COR-L47 (cell line): Measurements from ENCODE around the gene ODAD3.

ENCODE experiments used
- DNase-seq: peaks from one replicate; lab custom pipeline; 2025; lab: John Stamatoyannopoulos, UW

The ODAD3 gene

DNA sequence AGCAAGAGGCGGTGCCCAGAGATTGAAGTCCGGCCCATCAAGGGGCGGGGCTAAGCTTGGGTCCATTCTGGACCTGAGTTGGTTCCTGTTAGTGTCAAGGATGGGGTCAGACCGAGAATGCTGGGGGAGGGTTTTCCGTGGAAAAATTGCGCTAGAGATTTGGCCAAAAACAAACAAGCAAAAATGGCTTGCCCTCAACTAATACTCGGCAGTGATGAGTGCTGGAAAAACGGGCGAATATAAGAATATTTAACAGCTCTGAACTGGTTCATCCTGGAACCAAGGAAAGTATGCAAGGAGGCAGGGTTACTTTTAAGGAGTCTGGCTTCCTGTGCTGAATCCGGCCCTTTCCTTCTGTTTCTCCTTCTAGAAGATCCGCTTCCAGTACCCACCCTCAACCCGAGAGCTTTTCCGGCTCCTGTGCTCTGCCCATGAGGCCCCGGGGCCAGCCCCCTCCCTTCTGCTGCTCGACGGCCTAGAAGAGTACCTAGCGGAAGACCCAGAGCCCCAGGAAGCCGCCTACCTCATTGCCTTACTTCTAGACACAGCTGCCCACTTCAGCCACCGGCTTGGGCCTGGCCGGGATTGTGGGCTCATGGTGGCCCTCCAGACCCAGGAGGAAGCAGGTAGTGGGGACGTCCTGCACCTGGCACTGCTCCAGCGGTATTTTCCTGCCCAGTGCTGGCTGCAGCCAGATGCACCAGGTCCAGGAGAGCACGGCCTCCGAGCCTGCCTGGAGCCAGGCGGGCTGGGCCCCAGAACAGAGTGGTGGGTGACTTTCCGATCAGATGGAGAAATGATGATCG, 59.6 kb downstream of the ODAD3 start:
- DNase-seq, result peak; percentile 18

DNA sequence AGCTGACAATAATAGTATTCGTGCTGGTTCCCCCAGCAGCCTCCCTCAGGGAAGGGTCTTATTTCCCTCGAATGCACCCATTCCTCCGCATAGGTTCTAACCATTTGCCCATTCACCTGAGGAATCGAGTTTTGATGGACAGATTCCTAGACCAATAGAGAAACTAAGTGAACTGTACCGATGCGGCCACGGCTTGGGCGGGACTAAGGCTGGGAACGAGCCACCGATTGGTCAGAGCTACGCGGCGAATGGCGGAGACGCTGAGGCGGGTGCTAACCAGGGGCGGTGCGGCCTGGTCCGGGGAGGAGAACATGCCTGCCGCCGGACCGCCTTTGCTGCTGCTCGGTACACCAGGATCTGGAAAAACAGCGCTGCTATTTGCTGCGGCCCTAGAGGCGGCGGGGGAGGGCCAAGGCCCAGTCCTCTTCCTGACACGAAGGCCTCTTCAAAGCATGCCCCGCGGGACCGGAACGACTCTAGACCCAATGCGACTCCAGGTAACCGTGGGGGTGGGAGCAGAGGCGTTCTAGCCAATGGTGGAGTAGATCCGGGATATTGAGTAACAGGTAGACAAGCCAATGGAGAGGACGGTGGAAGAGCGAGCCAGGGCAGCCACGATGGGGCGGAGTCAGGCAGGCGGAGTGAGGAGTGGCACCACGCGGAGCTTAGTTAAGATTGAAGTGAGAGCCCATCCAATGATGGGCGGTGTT, 60.3 kb downstream of the ODAD3 start, which contains the start of gene SWSAP1:
TSS of gene SWSAP1 (plus strand) at position 234 of the 710 bp plus-strand sequence. CDS start at position 249, 15 bp downstream.
- peak; percentile 99 for DNase-seq

DNA sequence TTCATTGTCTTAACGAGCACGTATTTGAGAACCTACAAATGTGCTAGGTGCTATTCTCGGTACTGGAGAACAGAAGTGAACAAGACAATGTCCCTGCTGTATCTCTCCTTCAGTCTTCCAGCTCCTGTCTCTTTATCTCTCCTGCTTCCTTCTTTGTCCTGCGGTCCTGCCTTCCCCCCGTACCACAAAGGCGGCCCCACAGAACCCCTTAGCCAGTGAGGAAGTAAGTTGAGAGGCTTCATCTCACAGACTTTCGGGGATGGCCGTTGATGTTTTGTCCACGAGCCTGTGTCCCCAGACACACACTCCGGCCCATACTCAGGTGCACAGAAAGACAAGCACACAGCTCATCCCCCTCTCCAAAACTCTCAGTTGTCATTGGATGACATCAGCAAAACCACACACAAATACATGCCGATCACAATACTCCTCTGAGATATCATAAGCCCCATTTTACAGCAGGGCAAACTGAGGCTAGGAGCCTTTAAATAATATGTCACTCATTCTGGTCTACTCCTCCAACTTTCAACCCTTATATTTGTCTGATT, 61.0 kb downstream of the ODAD3 start:
- no peak for DNase-seq

DNA sequence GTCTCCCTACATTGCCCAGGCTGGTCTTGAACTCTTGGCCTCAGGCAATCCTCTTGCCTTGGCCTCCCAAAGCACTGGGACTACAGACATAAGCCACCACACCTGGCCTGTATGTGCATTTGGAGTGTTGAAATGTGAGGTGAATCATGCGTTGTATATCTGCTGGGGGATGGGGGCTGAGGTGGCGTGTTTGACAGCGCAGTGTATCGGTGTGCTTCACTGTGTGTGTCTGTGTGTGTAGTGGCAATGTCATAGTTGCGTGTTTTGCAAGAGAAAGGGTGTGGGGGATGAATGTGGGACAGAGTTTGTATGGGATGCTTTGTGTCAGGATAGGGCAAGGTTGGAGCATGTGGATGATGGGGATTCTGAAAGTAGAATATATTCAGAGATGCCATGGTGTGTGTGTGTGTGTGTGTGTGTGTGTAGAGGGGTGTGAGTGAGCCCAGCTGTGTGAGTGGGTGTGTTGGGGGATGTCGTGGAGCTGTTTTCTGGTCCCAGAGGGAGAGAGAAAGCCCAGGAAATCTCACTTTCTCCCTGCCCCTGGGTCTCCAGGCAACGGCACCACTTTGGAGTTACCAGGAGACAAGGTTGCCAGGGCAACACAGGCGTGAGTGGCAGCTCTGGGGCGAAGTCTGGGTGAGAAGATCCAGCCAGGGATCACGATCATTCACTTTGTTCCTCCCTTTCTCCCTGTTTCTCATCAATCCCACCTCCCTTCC, 61.6 kb downstream of the ODAD3 start:
- peak; percentile 89 for DNase-seq

DNA sequence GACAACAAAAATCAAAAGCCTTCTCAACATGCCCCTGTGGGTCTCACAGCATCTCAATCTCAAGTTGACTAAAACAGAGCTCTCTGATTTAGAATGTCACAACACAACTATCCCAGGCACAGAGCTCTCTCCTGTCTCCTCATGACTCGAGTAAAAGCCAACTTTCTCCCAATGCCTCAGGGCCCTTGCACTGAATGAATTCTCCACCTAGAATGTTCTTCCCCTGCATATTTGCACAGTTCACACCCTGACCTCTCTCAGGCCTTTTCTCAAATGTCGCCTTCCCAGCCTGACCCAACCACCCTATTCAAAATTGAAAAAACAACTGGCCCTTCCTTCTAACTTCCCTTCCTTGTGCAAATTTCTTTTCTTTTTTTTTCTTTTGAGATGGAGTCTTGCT, 64.2 kb downstream of the ODAD3 start:
- DNase-seq, result no peak
